ENCODE results near the gene AGAP1.
A peak's percentile ranks its signal among the peaks of the same experiment; 100 is the strongest.

AGAP1 gene

DNA sequence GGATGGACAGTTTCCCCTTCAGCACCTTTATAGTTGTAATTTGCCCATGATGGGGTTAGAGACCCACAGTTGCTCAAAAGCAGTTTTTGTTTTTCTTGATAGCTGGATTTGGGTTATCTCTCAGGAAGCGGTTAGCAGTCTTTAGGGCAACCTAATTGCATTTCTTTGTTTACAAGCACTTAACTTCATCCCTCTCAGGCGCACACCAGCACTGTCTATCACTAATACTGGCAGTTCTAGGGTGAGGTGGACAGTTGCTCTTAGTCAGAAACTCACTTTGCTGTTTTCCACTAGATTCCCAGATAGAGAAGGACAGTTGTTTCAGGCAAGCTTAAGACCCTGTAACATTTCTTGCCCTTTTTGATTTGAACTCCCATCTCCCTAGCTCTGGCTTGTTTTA, 146.0 kb downstream of the AGAP1 start:
- DNase-seq, result no peak

DNA sequence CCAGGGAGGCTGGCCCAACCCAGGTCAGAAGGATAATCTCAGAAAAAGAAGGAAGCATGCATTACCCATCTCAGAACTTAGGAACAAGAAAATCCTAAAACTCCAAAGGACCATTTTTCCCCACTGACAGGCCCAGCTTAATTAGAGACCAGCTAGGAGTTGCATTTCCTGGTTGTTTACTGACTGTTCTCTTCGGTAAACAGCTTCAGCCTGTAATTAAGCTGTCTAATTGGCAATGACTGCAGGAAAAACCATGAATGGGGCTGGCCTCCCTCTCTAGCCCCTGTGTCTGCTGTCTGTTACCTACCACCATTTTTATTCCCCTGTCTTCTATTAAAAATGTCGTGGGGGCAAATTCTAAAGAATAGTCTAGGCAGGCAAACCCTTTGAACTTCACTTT, 146.5 kb downstream of the AGAP1 start:
- DNase-seq, result no peak

DNA sequence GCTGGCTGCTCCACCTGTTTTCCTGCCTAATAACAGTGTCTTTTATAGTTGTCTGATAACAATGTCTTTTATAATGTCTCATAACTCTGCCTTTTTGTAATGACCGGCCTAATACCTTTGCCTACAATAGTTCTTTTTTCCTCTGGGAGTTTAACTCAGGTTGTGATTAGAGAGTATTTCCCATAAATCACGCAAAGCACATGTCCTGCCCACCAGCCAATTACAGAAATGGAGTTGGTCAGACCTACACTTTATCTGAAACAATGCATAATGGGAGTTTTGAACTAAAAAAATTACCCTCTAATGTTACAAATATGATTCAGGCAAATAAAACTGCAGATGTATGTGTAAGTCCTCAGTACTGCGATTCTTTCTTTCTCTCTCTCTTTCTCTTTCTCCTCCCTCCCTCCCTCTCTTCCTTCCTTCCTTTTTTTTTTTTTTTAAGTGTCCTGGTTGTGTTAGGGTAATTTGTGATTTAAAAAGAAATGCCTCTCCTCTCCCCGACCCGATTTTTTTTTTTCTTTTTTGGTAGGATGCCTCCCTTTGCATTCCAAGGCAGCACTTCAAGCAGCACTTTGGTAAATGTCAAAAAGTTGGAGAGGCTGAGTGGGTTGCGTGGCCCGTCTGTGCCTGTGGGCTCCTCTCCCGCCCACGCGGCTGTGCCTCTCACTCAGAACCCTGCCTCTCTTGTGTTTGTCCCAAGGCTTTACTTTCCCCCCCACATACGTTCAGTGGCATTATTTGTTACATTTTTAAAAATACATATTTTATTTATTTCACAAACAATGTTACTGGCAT, 147.3 kb downstream of the AGAP1 start:
- DNase-seq, result no peak

DNA sequence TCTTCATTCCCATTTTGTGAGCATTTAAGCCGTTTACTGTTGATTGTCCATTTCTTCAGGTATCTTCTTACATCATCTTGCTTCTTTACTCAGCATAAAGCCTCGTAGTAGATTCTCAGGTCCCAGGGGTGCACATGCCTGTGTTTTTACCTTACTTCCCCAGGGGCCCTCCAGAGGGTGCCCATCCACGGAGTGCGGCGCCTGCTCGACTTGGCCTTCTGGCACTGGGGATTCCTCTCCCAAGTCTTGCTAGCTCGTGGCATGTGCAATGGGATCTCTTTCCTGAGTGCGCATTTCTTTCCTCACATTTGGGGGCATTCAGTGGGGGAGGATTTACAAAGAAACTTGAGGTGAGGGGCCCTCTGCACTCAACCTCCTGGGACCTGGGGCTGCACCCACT, 148.1 kb downstream of the AGAP1 start:
- DNase-seq, result no peak

DNA sequence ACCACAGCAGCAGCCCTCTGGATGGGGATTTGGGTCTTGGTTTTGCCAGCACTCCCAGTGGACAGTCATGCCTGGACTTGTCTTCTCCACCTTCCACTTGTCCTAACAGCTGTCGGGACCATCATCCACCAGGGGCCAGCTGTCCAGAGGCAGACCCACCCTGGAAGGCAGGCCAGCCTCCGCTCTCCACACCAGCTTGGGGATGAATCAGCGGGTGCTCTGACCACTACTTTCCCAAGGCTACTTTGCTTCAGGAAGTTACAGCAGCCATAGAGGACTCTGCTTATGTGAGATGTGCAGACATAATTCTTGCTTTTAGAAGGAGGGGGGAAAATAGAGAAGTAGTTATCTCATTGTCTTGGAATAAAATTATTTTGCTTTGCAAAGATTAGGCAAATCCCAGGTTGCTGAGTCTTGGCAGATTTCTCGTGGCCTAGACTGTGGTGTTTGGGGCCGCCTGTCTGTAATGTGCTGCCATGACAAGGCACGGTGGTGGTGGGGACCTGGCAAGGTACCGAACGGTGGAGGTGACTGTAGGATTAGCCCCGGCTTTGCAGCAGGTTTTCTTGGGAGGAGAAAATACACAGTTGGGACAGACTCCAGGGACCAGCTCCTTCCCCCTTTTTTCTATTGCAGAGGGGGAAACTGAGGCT, 148.7 kb downstream of the AGAP1 start:
- peak; percentile 22 for DNase-seq

DNA sequence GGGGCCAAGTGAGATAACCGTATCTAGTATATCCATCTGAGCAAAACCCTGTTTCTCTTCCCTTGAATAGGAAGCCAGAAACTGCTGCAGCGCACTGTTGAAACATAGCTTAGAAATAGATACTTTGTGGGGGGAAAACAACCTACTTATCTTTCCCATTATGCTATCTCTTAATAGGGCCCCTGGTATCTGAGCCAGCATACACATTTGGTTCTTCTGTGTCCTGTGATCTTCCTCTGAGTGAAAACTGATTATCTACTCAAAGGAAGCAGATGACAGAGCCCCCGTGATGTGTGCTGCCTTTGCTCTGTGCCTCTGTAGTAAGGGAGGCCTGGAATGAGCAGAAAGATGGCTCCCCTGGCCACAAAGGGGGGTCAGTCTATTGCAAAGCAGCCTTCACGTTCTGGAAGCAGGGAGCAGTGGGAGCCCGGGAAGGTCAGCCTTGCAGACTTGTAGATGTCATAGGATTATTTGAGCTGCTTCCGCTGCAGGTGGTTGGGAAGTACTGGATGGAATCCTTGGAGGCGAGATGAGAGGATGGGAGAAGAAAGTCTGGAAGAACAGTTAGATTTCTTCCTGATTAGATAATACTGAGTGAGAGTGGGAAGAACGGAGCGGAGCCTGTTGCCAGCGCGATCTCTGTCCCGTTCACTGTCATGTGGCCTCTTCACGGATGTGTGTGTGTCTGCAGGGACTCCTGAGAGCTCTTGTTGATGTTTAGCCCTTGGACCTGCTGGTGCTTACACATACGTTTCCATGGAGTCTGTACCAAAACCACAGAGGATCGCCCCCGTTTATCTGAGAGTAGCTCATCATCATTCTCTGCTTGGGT, 150.1 kb downstream of the AGAP1 start:
- DNase-seq, result no peak

DNA sequence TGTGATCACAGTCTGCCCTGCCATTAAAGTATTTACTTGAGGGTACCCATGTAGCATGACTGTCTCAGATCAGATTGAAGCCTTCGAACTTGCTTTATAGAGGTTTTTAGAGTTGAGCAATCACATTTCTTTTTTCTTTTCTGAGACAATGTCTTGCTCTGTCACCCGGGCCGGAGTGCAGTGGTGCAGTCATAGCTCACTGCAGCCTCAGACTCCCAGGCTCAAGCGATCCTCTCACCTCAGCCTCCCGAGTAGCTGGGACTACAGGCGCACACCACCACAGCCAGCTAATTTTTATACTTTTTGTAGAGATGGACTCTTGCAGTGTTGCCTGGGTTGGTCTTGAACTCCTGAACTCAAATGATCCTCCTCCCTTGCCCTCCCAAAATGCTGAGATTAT, 153.4 kb downstream of the AGAP1 start:
- no peak for DNase-seq

DNA sequence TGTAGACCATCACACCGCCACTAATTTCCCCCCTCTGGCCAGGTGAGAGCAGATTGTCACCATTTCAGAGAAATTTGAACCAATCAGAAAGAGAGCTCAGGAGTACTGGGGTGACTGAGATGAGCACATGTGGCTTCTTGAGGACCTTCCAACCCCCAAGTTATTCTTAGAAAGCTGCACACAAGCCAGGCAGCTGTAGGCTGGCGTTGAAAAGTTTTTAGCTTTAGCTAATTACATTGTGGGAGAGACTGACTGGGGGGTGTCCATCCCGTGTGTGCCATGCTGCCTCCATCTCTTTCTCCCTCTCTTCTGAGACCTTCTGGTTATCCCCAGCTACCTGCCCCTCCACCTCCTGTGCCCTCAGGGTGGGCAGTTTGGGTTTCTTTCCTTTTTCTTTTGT, 154.0 kb downstream of the AGAP1 start:
- DNase-seq, result no peak

DNA sequence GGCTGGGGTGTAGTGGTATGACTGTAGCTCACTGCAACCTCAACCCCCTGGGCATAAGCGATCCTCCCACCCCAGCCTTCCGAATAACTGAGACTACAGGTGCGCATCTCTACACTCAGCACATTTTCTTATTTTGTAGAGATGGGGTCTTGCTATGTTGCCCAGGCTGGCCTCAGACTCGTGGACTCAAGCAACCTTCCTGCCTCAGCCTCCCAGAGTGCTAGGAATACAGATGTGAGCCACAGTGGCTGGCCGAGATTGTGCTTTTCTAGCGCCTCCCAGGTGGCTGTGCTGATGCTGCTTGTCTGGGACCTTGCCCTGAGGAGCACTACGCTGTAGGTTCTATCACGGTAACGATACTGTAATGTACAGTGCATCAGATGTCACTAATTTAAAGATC, 155.6 kb downstream of the AGAP1 start:
- DNase-seq, result no peak

DNA sequence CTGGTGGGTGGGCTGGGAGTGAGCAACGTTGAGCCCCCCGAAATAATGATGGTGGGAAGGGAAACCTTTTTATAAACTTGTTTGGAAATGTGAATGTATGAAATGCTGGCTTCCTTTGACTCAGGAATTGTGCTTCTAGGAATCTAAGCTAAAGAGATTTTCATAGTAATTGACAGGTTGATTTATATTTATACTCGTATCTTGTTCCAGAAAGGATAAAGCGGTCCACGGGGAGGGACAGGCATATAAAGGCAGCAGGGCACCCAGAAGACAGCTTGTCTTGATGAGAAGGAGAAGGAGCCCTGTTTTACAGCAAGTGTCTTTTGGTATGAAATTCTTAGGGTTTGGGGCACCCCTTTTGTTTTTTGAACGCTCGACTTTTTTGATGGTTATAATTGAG, 157.8 kb downstream of the AGAP1 start:
- no peak for DNase-seq

DNA sequence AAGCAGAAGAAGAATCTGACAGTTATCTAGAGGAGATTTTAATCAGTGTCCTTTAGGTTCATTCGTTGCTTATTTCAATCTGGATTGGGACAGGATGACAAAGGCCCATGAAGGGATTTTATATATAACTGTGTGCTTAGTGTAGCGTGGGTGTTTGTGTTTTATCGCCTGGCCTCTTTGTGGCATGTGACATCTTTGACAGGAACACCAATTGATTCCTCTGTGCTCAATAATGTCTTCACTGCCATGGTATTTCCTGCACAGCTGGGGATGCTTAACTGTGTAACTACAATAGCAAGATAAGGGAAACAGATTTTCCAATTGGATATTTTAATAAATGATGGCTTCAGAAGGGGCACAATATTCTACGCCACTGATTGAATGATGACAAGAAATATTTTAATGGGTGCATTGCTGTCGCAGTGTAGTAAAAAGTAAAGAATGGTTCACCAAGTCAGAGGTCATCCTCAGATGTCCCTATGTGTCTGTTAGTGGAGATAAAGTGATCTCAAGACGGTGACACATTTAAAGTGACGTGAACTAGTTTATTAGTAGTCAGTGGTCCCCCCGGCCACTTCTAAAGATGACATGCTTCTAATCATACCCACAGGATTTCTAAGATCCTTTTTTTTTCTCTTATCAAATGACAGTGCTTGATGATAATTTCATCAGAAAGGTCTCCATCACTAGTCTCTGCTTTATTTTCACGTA, 160.4 kb downstream of the AGAP1 start:
- peak; percentile 60 for DNase-seq

DNA sequence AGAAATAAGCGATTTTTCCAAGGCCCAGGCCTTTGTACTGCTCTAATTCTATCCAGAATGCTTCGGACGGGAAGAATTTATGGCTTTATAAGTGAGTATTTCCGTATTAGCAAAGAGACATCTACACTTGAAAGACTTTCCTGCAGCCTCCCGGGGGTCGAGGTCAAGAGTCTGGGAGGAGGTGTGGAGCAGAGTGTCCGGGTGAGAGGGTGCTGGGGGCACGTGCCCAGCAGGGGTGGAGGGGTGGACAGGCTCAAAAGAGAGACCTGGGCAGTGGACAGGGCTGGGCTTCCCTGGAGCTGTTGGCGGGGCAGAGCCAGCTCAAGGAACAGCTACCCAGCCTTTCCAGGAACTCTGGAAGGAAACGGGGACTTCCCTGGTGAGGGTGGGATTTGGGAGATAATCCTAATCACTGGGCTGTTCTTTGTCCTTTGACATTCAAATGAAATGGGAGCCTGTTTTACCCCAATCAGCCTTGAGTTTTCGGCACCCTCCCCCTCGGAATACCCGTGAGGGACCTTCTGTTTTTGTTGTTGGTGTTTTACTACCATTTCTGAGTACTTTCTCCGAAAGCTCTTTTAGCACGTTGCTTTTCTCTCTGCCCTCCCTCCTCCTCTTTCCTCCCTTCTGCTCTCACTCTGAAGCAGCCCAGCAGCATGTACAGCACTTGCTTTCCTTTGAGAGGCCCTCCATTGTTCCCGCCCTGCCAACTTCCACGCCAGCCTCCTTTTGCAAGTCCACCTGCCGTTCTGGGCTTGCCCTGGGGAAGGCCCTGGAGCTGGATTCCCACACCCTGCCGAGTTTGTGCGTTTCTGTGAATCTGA, 164.7 kb downstream of the AGAP1 start:
- DNase-seq, result no peak

DNA sequence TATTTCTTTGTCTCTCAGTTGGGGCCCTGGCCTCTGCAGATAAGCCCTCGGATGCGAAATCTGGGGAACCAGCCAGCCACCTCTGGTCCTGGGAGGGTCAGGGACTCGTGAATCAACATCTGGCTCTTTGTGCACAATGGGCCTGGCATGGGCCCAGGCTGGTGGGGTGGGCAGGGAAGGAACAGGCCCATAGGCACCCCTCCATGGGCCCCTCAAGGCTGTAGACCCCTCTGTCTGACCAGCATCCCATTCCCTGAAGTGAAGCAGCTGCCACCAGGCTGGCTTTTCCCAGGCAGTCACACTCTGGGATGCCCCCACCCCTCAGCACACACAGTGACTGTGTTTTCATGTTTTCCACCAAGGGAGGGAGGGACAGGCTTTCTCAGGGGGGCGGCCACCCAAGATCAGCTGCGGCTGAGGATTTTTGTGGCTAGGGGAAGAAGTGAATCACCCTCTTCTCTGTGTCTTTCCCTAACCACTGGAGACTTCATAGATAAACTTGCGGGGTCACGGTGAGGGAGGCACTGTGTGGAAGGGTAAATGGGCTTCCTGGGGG, 166.0 kb downstream of the AGAP1 start:
- peak; percentile 93 for DNase-seq

DNA sequence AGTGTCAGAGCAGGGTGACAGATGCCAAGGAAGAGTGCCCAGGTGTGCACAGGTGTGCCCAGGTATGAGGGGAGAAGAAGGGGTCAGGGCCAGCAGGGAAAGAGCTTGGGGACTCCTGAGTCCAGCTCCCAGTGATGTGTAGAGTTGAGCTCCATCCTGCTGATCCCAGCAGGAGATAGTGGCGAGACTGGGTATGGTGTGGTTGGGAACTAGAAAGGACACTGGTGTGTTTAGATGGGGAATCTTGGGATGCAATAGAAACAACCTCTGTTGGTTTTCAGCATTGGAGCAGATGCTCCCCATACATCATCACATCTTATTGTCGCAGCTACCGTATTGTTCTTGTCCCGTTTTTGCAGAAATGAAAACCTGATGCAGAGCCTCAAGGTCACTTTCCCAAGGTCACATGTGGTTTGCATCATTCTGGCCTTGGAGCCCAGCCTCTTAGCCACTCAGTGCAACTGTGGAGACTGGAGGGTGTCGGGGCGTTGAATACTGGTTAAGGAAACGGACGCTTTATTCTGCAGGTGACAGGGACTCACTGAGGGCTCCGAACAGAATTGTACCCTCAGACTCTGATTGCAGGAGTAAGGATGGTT, 166.7 kb downstream of the AGAP1 start:
- DNase-seq, result no peak

DNA sequence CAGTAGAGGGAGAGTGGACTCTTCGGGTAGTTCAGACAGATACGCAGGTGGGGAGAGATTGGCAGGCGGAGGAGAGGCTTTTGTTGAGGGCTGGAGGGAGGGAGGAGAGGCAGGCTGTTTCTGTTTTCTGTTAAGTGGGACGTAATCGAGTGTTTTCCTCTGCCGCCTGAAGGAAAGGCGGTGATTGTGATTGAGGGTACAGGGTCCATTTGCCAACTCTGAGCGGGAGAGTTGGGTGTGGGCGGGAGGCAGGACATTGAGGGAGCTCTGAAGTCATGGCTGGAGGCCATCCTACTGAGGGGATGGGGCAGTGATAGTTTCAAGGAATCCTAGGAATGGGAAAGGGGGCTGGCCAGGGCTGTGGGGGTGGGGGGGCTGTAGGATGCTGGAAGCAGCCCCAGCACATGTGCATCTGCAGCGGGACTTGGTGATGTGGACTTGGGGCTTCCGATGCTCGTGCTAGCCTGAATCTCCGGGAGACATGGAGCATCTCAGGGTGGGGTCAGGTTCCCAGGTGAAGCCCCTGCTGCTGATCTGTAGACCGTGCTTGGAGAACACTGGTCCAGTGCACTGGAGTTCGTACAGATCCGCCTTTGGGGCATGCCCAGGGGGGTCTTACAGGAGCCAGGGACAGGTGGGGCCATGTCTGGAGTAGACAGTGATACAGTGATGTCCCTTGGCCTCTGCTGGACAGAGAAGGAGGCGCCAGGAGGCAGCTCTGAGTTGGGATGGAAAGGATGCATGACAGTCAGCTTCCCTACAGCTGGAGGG, 167.5 kb downstream of the AGAP1 start:
- peak; percentile 44 for DNase-seq

DNA sequence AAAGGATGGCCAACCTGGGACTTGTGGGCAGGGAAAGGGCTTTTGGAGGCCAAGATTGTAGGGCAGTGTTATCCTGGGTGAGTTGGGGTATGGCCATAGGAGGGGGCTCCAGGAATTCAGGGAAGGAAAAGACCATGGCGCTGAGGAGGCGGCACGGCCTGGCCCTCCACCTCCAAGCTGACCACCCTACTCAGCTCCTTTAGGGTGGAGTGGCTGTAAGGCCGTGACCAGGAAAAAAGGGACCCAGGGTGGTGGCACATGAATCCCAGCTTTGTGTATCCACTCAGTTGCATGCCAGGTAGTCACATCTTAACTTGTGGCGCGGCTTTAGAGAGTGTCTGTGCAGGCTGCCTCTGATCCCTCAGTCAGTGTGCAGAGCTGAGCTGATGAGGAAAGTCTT, 168.1 kb downstream of the AGAP1 start:
- DNase-seq, result no peak

DNA sequence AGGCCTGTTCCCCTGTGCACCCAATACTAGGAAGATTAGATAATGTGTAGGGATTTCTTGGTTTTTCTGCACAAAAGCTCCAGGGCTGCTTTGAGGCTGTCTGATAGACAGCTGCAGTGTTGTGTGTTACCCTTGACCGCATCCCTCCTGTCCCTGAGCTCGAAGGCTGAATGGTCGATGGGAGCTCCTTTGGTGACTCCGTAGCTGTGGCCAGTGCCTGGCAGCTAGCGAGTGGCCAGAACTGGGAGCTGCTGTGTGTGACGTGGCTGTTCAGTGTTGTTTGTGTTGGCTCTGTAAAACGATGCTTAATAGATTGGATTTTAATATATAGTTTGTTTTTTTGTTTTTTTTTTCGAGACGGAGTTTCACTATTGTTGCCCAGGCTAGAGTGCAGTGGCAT, 170.0 kb downstream of the AGAP1 start:
- DNase-seq, result no peak

DNA sequence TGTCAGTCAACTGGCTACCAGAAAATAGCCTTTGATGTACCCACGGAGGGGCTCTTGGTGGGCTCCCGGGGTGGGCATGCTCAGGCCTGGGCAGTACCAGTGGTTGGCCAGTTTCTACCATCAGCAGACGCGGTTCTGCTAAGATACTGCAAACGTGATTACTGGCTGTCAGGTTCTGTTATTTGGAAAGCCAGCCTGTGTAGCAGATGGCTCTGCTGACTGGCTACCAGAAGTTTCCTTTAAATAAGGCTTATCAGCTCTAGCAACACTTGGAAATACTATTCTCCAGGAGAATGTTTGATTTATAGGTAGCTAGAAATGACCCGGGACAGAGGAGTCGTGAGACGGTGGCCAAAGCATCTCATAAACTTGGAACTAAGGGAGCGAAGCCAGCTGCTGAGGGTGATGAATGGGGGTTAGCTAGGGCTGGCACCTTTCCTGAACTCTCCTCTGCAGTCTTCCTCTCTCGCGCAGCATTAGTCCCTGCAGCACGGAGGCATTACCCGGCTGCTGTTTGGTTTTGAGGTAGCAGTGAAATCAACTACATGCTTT, 171.9 kb downstream of the AGAP1 start:
- DNase-seq, result no peak

DNA sequence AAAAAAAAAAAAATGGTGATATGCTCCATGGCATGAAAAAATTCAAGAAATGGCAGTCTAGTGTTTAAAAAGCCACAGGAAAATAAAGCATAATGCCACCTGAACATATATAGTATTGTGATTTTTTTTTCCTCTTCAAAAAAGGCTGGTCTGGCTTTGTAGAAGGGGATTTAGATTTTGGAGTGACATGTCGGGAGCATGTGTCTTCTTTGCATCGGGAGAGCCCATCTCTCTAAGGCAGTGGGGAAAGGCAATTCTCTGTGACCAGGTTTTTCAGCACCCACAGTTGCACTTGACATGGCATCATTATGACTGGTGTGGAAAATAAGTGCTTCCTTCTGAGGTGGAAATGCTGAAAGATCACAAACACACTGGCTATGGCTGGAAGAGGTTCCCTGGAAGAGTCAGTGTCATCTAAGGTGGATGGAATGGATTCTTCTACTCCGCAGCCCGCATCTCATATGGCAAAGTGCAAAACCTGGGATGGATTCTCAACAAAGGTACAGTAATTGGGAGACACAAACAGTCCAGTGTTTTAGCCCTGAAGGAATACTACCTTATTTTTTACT, 172.5 kb downstream of the AGAP1 start:
- peak; percentile 86 for DNase-seq

DNA sequence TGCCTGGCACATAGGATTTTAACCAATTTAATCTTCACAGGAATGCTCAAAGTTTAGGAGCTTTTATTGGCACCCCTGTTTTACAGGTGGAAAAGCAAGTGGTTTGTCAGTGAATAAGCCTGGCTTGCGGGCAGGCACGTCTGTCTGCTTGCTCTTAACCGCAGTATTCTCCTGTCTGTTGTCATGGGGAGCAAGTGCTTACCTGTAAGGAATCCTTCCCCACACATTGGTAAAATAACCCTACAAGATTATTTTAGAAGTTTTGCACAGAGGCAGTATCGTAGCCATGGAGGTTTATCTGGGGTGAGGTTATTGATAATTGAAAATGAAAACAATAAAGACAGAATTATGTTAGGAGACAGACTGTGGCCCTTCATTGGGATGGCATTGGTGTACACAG, 174.9 kb downstream of the AGAP1 start:
- no peak for DNase-seq
